Sigmoid colon (tissue), 7 donors: ENCODE measurements around the gene TMPRSS9. TPM values are rescaled to one million over a fixed set of nuclear protein-coding genes. Genes with fewer than 3 reads are reported as not detected.

ENCODE experiments used
- DNase-seq: peaks from one replicate; pipeline ENCODE4 v3.0.0-alpha.2; 2019
- H3K27ac ChIP-seq, 4 donors: fragments of 200-600 bp; sonication (generic); one replicate each; pipeline ENCODE4 v1.5.1; 2016 to 2019; ENCODE audit warnings: mild to moderate bottlenecking in 1 of 4
- H3K27me3 ChIP-seq, 3 donors: fragments of 200-600 bp; sonication (generic); one replicate each; pipeline ENCODE4 v1.5.1; 2019; ENCODE audit warnings: mild to moderate bottlenecking in 1 of 3
- H3K36me3 ChIP-seq, 4 donors: fragments of 200-600 bp; sonication (generic); one replicate each; pipeline ENCODE4 v1.5.1; 2016 to 2019
- H3K4me1 ChIP-seq, 4 donors: fragments of 200-600 bp; sonication (generic); one replicate each; pipeline ENCODE4 v1.5.1; 2017 to 2019
- H3K4me3 ChIP-seq, 4 donors: fragments of 200-600 bp; sonication (generic); one replicate each; pipeline ENCODE4 v1.5.1; 2017 to 2019; ENCODE audit warnings: mild to moderate bottlenecking in 2 of 4, moderate library complexity in 1 of 4
- H3K9me3 ChIP-seq, 4 donors: fragments of 200-600 bp in 3 of 4; sonication (generic) in 3 of 4; one replicate each; pipeline versions ENCODE4 v1.5.1 to v1.6.1; 2013 to 2019
- EP300 ChIP-seq, 4 donors: sonication (generic); formaldehyde crosslinking; IDR thresholded peaks; one replicate each; pipeline ENCODE4 v1.6.1; 2017; ENCODE audit warnings: antibody characterized with exemption in 4 of 4
- POLR2A ChIP-seq, 2 donors: fragments of 450-650 bp; IDR thresholded peaks; one replicate each; pipeline ENCODE4 v1.6.1; 2016; ENCODE audit warnings: antibody characterized with exemption in 2 of 2, mild to moderate bottlenecking in 2 of 2, moderate library complexity in 2 of 2
- POLR2AphosphoS5 ChIP-seq, 4 donors: sonication (generic); formaldehyde crosslinking; IDR thresholded peaks; one replicate each; pipeline ENCODE4 v1.6.1; 2017; ENCODE audit warnings: antibody characterized with exemption in 4 of 4
- WGBS, 2 donors: extraction: QIAGEN DNeasy Blood & Tissue Kit; methylation state at CpG; one replicate each; pipeline ENCODE4 v1.1.7; 2013; 5-methylcytosine and 5-hydroxymethylcytosine counted together
- intact Hi-C: fragments of 100-400 bp; cut with DNase I; formaldehyde crosslinking; loops from one replicate; pipeline ENCODE4 v1.15.1; 2023
- polyA plus RNA-seq, 3 donors: library from polyadenylated mRNA; stranded (reverse); fragments of 200-250 nt; gene quantifications; one replicate each; pipeline ENCODE4 v1.2.3, GENCODE V29; 2013
- total RNA-seq, 4 donors: library from RNA; depleted of rRNA; stranded (reverse); fragments of >200 nt; gene quantifications; one replicate each; pipeline ENCODE4 v1.1.0, GENCODE V29; 2016
- TF ChIP-seq, protein P1 (sequence below), 4 experiments: fragments of 450-650 bp in 3 of 4; fragments of 200-600 bp in 1 of 4; IDR thresholded peaks; one replicate each; pipeline ENCODE4 v1.5.1; 2016 to 2019; ENCODE audit warnings: antibody characterized with exemption in 4 of 4, mild to moderate bottlenecking in 3 of 4, moderate library complexity in 2 of 4
- donor health status: healthy with polysubstance abuse.
- donor health status: Bipolar disorder and iron deficiency.
- donor health status: healthy.

Gene TMPRSS9
- total and polyA plus RNA-seq, 7 donors = 0.16 to 0.68 (median 0.27) TPM; not detected in 3

GRCh38 chr19:2433854-2434253 is 73.8 kb downstream of the TMPRSS9 start:
- peaks cover 0 to 4% (median 2%) of the 10 kb centered on the region in 4 donors for H3K4me1 ChIP-seq
- no peaks in the 10 kb centered on the region for H3K27me3 ChIP-seq
- 96% methylated on average over 30 of the region's 30 CpGs for WGBS, 2 donors
- H3K36me3 ChIP-seq = peaks cover 0 to 49% (median 27%) of the 10 kb centered on the region in 4 donors
- no peak overlapping the region for H3K27ac ChIP-seq
- intact Hi-C loops = no loop called here
- H3K4me3 ChIP-seq = no peak overlapping the region
- no peak for DNase-seq
- no peak for TF ChIP-seq EP300 (IDR thresholded peaks at IDR 0.05)
- no peak for TF ChIP-seq POLR2AphosphoS5 (IDR thresholded peaks at IDR 0.05)
- TF ChIP-seq, protein P1, sequence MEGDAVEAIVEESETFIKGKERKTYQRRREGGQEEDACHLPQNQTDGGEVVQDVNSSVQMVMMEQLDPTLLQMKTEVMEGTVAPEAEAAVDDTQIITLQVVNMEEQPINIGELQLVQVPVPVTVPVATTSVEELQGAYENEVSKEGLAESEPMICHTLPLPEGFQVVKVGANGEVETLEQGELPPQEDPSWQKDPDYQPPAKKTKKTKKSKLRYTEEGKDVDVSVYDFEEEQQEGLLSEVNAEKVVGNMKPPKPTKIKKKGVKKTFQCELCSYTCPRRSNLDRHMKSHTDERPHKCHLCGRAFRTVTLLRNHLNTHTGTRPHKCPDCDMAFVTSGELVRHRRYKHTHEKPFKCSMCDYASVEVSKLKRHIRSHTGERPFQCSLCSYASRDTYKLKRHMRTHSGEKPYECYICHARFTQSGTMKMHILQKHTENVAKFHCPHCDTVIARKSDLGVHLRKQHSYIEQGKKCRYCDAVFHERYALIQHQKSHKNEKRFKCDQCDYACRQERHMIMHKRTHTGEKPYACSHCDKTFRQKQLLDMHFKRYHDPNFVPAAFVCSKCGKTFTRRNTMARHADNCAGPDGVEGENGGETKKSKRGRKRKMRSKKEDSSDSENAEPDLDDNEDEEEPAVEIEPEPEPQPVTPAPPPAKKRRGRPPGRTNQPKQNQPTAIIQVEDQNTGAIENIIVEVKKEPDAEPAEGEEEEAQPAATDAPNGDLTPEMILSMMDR (IDR thresholded peaks at IDR 0.05) = no peak
- no peak for TF ChIP-seq POLR2A (IDR thresholded peaks at IDR 0.05)
- H3K9me3 ChIP-seq = no peaks in the 10 kb centered on the region

GRCh38 chr19:2434267-2434666 is 74.2 kb downstream of the TMPRSS9 start:
- Histone ChIP-seq H3K4me3 (no peak overlapping the region), H3K4me1 (no peaks in the 10 kb centered on the region), H3K36me3 (peaks cover 0 to 49% (median 27%) of the 10 kb centered on the region in 4 donors), H3K9me3 (no peaks in the 10 kb centered on the region), H3K27me3 (no peaks in the 10 kb centered on the region), H3K27ac (no peak overlapping the region)
- 96 to 97% methylated on average over 22 of the region's 22 CpGs for whole genome bisulfite sequencing, 2 donors
- intact Hi-C loops = no loop called here
- TF ChIP-seq POLR2AphosphoS5 (IDR thresholded peaks at IDR 0.05) = no peak
- TF ChIP-seq, protein P1 (IDR thresholded peaks at IDR 0.05) = no peak
- TF ChIP-seq POLR2A (IDR thresholded peaks at IDR 0.05) = no peak
- TF ChIP-seq EP300 (IDR thresholded peaks at IDR 0.05) = no peak
- no peak for DNase-seq

GRCh38 chr19:2434721-2435265 is 74.7 kb downstream of the TMPRSS9 start:
- WGBS, 2 donors = 91 to 94% methylated on average over 42 of the region's 42 CpGs
- intact Hi-C loops = no loop called here
- peaks cover 0 to 49% (median 27%) of the 10 kb centered on the region in 4 donors for H3K36me3 ChIP-seq
- H3K9me3 ChIP-seq = no peaks in the 10 kb centered on the region
- no peak for DNase-seq
- H3K4me1 ChIP-seq = no peaks in the 10 kb centered on the region
- TF ChIP-seq EP300 (IDR thresholded peaks at IDR 0.05) (no peak), POLR2A (IDR thresholded peaks at IDR 0.05) (no peak), POLR2AphosphoS5 (IDR thresholded peaks at IDR 0.05) (no peak)
- TF ChIP-seq, protein P1 (IDR thresholded peaks at IDR 0.05) = no peak
- H3K27ac ChIP-seq = no peak overlapping the region
- no peaks in the 10 kb centered on the region for H3K27me3 ChIP-seq
- no peak overlapping the region for H3K4me3 ChIP-seq

DNA sequence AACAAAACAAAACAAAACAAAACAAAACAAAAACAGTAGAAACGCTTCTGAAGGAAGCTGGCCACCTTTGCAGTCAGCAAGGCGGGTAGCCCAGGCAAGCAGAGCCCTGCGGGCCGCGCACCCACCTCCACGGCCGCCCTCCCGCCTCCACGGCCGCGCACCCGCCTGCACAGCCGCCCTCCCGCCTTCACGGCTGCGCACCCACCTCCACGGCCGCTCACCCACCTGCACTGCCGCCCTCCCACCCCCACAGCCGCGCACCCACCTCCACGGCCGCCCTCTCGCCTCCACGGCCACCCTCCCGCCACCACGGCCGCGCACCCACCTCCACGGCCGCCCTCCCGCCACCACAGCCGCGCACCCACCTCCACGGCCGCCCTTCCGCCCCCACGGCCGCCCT is 76.3 kb downstream of the TMPRSS9 start:
- 97% methylated on average over 39 of the region's 39 CpGs for WGBS, 2 donors
- Histone ChIP-seq H3K4me3 (no peak overlapping the region), H3K36me3 (peaks cover 0 to 45% (median 25%) of the 10 kb centered on the region in 4 donors), H3K9me3 (no peaks in the 10 kb centered on the region), H3K27me3 (no peaks in the 10 kb centered on the region), H3K4me1 (no peaks in the 10 kb centered on the region), H3K27ac (no peak overlapping the region)
- DNase-seq = no peak
- TF ChIP-seq, protein P1 (IDR thresholded peaks at IDR 0.05) = no peak
- TF ChIP-seq POLR2A (IDR thresholded peaks at IDR 0.05) = no peak
- no peak for TF ChIP-seq EP300 (IDR thresholded peaks at IDR 0.05)
- TF ChIP-seq POLR2AphosphoS5 (IDR thresholded peaks at IDR 0.05) = no peak
- intact Hi-C loops = no loop called here

- H3K36me3 ChIP-seq = peaks cover 0 to 45% (median 22%) of the 10 kb centered on the region in 4 donors
Measured at GRCh38 chr19:2436926-2437325, 76.9 kb downstream of the TMPRSS9 start.

More at GRCh38 chr19:2436926-2437325, 76.9 kb downstream of the TMPRSS9 start:
- Histone ChIP-seq H3K4me3 (no peak overlapping the region), H3K27me3 (no peaks in the 10 kb centered on the region), H3K4me1 (no peaks in the 10 kb centered on the region), H3K9me3 (no peaks in the 10 kb centered on the region), H3K27ac (no peak overlapping the region)
- TF ChIP-seq, protein P1 (IDR thresholded peaks at IDR 0.05) = no peak
- no peak for TF ChIP-seq EP300 (IDR thresholded peaks at IDR 0.05)
- TF ChIP-seq POLR2AphosphoS5 (IDR thresholded peaks at IDR 0.05) = no peak
- TF ChIP-seq POLR2A (IDR thresholded peaks at IDR 0.05) = no peak
- intact Hi-C loops = no loop called here
- no peak for DNase-seq
- WGBS, 2 donors = 97 to 98% methylated on average over 15 of the region's 15 CpGs
